ENCODE measurements around the gene ZC3HAV1.

Gene ZC3HAV1

DNA sequence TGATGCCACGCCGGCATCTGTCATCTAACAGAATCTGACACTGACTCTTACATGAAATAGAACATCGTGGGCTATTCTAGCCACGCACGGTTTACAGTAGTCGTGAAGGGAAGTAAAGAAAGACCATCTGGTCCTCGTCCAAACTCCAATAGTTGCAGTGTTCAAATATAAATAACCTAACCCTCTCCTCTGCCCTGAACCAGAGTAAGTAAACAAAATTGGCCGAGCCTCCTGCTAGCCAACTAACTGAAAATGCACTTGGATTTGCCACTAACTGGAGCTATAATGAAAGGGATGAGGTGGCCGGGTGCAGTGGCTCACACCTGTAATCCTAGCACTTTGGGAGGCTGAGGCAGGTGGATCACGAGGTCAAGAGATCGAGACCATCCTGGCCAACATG is 44.2 kb downstream of the ZC3HAV1 start:
- peaks cover 5 to 13% of the 10 kb centered on the region in 2 experiments for H3K36me3 ChIP-seq (ENCODE audit: control insufficient read depth in 1 of 2, insufficient read depth in 2 of 2, low read length in 2 of 2)
- peaks cover 3% of the 10 kb centered on the region for H3K9me3 ChIP-seq (ENCODE audit: insufficient read depth, low read depth, low read length)
- no peak overlapping the region for H2AK5ac ChIP-seq (ENCODE audit: low read length)
- no peak overlapping the region for H4K91ac ChIP-seq (ENCODE audit: low read depth, low read length)
- no peak overlapping the region for H3K27ac ChIP-seq (ENCODE audit: low read depth, low read length)
- no peak overlapping the region for H4K8ac ChIP-seq (ENCODE audit: low read depth, low read length)
- H3K23ac ChIP-seq (ENCODE audit: low read length), result no peak overlapping the region
- no peak overlapping the region for H3K9ac ChIP-seq (ENCODE audit: low read length)
- no CpG with 5 or more reads among the region's 11 CpGs for WGBS (ENCODE audit: extremely low coverage, insufficient coverage, insufficient read length)
- no peak overlapping the region for H2BK120ac ChIP-seq (ENCODE audit: insufficient read depth, low read length, poor library complexity)
- no peaks in the 10 kb centered on the region for H3K79me2 ChIP-seq (ENCODE audit: control insufficient read depth, insufficient read depth, low read length, poor library complexity)
- H3K4ac ChIP-seq (ENCODE audit: low read depth, low read length), result no peak overlapping the region
- H3K18ac ChIP-seq (ENCODE audit: low read length), result no peak overlapping the region
- no peaks in the 10 kb centered on the region for H3K27me3 ChIP-seq (ENCODE audit: insufficient read depth, low read length)
- no peak for DNase-seq
- H3K14ac ChIP-seq (ENCODE audit: low read length), result no peak overlapping the region
- H2BK5ac ChIP-seq (ENCODE audit: low read depth, low read length, poor library complexity), result no peak overlapping the region
- no peak overlapping the region for H4K12ac ChIP-seq (ENCODE audit: low read depth, low read length)
- no peak overlapping the region for H3K4me2 ChIP-seq (ENCODE audit: low read length)
- no peaks in the 10 kb centered on the region for H3K4me1 ChIP-seq (ENCODE audit: control insufficient read depth in 1 of 2, insufficient read depth in 2 of 2, low read length in 2 of 2)
- no peak overlapping the region for H3K4me3 ChIP-seq (ENCODE audit: low read depth, low read length)
- H3K79me1 ChIP-seq (ENCODE audit: low read length), result no peaks in the 10 kb centered on the region
- H2BK12ac ChIP-seq (ENCODE audit: low read length), result no peak overlapping the region
- H2AFZ ChIP-seq (ENCODE audit: insufficient read depth, low read length, poor library complexity), result no peak overlapping the region

DNA sequence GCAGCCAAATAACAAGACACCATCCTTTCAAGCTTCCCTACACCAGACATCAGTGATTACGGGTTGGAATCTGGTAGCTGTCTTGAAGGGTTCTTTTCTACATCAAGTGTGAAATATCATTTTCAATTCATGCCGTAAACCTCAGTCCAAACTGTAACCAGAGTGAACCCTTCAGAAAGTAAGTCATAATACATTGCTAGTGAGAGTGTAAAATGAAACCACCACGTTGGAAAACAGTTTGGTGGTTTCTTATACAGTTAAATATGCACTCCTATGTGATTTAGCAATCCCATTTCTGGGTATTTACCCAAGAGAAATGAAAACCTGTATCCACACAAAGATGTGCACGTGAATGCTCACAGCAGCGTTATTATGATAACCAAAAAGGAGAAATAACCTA is 48.1 kb downstream of the ZC3HAV1 start:
- no peaks in the 10 kb centered on the region for H3K4me1 ChIP-seq (ENCODE audit: control insufficient read depth in 1 of 2, insufficient read depth in 2 of 2, low read length in 2 of 2)
- no peak overlapping the region for H4K8ac ChIP-seq (ENCODE audit: low read depth, low read length)
- H3K14ac ChIP-seq (ENCODE audit: low read length), result no peak overlapping the region
- H3K9ac ChIP-seq (ENCODE audit: low read length), result no peak overlapping the region
- no peak overlapping the region for H3K4me2 ChIP-seq (ENCODE audit: low read length)
- H3K23ac ChIP-seq (ENCODE audit: low read length), result no peak overlapping the region
- H2BK5ac ChIP-seq (ENCODE audit: low read depth, low read length, poor library complexity), result no peak overlapping the region
- no peaks in the 10 kb centered on the region for H3K27me3 ChIP-seq (ENCODE audit: insufficient read depth, low read length)
- no peak overlapping the region for H2AK5ac ChIP-seq (ENCODE audit: low read length)
- no peaks in the 10 kb centered on the region for H3K79me2 ChIP-seq (ENCODE audit: control insufficient read depth, insufficient read depth, low read length, poor library complexity)
- H4K12ac ChIP-seq (ENCODE audit: low read depth, low read length), result no peak overlapping the region
- peaks cover 6 to 7% of the 10 kb centered on the region in 2 experiments for H3K36me3 ChIP-seq (ENCODE audit: control insufficient read depth in 1 of 2, insufficient read depth in 2 of 2, low read length in 2 of 2)
- no peak overlapping the region for H3K4ac ChIP-seq (ENCODE audit: low read depth, low read length)
- WGBS (ENCODE audit: extremely low coverage, insufficient coverage, insufficient read length), result no CpG with 5 or more reads among the region's 5 CpGs
- no peak overlapping the region for H4K91ac ChIP-seq (ENCODE audit: low read depth, low read length)
- DNase-seq, result no peak
- H3K18ac ChIP-seq (ENCODE audit: low read length), result no peak overlapping the region
- H2BK12ac ChIP-seq (ENCODE audit: low read length), result no peak overlapping the region
- H2BK120ac ChIP-seq (ENCODE audit: insufficient read depth, low read length, poor library complexity), result no peak overlapping the region
- no peaks in the 10 kb centered on the region for H3K9me3 ChIP-seq (ENCODE audit: insufficient read depth, low read depth, low read length)
- H2AFZ ChIP-seq (ENCODE audit: insufficient read depth, low read length, poor library complexity), result no peak overlapping the region
- H3K27ac ChIP-seq (ENCODE audit: low read depth, low read length), result no peak overlapping the region
- no peak overlapping the region for H3K4me3 ChIP-seq (ENCODE audit: low read depth, low read length)
- H3K79me1 ChIP-seq (ENCODE audit: low read length), result no peaks in the 10 kb centered on the region

DNA sequence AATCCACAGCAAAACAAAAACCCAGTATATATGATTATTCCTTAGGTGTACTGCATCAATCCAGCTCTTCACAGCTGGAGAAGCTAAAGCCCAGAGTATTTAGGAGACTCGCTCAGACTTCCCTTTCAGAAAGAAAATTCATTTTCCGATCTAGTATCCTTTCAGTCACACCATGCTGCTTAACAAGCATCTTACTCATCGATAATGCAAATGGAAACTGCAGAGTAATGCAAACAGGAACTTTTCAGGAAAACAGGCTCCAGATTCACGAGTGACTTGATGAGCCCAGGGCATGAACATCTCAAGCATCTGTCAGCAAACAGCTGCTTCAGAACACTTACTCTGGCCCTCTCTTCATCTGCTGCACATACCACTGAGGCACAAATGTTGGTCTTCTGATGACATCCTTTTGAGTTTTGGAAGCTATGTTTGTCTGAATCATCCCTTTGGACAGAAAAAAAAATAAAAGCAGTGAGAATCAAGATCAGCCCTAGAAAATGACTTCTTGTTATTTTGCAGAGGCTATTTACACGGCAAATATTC is 48.8 kb downstream of the ZC3HAV1 start:
- H2AK5ac ChIP-seq (ENCODE audit: low read length), result no peak overlapping the region
- H3K23ac ChIP-seq (ENCODE audit: low read length), result no peak overlapping the region
- H3K27me3 ChIP-seq (ENCODE audit: insufficient read depth, low read length), result no peaks in the 10 kb centered on the region
- no peak overlapping the region for H3K4me2 ChIP-seq (ENCODE audit: low read length)
- no peaks in the 10 kb centered on the region for H3K79me1 ChIP-seq (ENCODE audit: low read length)
- H3K4me3 ChIP-seq (ENCODE audit: low read depth, low read length), result no peak overlapping the region
- H3K14ac ChIP-seq (ENCODE audit: low read length), result no peak overlapping the region
- no peaks in the 10 kb centered on the region for H3K9me3 ChIP-seq (ENCODE audit: insufficient read depth, low read depth, low read length)
- H2AFZ ChIP-seq (ENCODE audit: insufficient read depth, low read length, poor library complexity), result no peak overlapping the region
- no peaks in the 10 kb centered on the region for H3K79me2 ChIP-seq (ENCODE audit: control insufficient read depth, insufficient read depth, low read length, poor library complexity)
- H3K4me1 ChIP-seq (ENCODE audit: control insufficient read depth in 1 of 2, insufficient read depth in 2 of 2, low read length in 2 of 2), result no peaks in the 10 kb centered on the region
- H2BK120ac ChIP-seq (ENCODE audit: insufficient read depth, low read length, poor library complexity), result no peak overlapping the region
- H2BK5ac ChIP-seq (ENCODE audit: low read depth, low read length, poor library complexity), result no peak overlapping the region
- no peak overlapping the region for H3K18ac ChIP-seq (ENCODE audit: low read length)
- no peak overlapping the region for H3K4ac ChIP-seq (ENCODE audit: low read depth, low read length)
- no peak overlapping the region for H3K27ac ChIP-seq (ENCODE audit: low read depth, low read length)
- no peak overlapping the region for H2BK12ac ChIP-seq (ENCODE audit: low read length)
- peaks cover 6 to 7% of the 10 kb centered on the region in 2 experiments for H3K36me3 ChIP-seq (ENCODE audit: control insufficient read depth in 1 of 2, insufficient read depth in 2 of 2, low read length in 2 of 2)
- H3K9ac ChIP-seq (ENCODE audit: low read length), result no peak overlapping the region
- no peak overlapping the region for H4K12ac ChIP-seq (ENCODE audit: low read depth, low read length)
- DNase-seq, result no peak
- no peak overlapping the region for H4K8ac ChIP-seq (ENCODE audit: low read depth, low read length)
- no CpG with 5 or more reads among the region's 5 CpGs for WGBS (ENCODE audit: extremely low coverage, insufficient coverage, insufficient read length)
- H4K91ac ChIP-seq (ENCODE audit: low read depth, low read length), result no peak overlapping the region

DNA sequence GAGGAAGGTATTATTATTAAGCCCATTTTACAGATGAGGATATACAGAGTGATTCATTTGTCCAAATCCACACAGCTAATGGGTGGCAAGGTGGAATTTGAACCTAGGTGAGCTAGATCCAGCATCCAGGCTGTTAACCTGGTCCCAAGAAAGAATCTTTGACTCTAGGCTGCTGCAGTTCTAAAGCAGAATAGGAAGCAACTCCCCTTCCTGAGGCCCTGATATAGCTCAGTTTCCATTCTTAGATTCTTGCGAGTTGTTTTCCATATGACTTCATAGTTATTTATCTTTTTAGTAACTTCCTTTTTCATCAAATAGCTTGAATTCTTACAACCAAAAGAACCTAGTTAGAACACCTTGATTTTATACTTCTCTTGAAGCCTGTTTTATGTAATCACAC is 49.6 kb downstream of the ZC3HAV1 start:
- no peaks in the 10 kb centered on the region for H3K4me1 ChIP-seq (ENCODE audit: control insufficient read depth in 1 of 2, insufficient read depth in 2 of 2, low read length in 2 of 2)
- no peaks in the 10 kb centered on the region for H3K79me2 ChIP-seq (ENCODE audit: control insufficient read depth, insufficient read depth, low read length, poor library complexity)
- WGBS (ENCODE audit: extremely low coverage, insufficient coverage, insufficient read length), result no CpG with 5 or more reads among the region's 1 CpG

More for the DNA sequence above, 49.6 kb downstream of the ZC3HAV1 start:
- H3K14ac ChIP-seq (ENCODE audit: low read length), result no peak overlapping the region
- no peak overlapping the region for H2BK120ac ChIP-seq (ENCODE audit: insufficient read depth, low read length, poor library complexity)
- no peak overlapping the region for H3K4me3 ChIP-seq (ENCODE audit: low read depth, low read length)
- H2BK5ac ChIP-seq (ENCODE audit: low read depth, low read length, poor library complexity), result no peak overlapping the region
- H3K4ac ChIP-seq (ENCODE audit: low read depth, low read length), result no peak overlapping the region
- H4K12ac ChIP-seq (ENCODE audit: low read depth, low read length), result no peak overlapping the region
- H4K8ac ChIP-seq (ENCODE audit: low read depth, low read length), result no peak overlapping the region
- H3K4me2 ChIP-seq (ENCODE audit: low read length), result no peak overlapping the region
- no peaks in the 10 kb centered on the region for H3K9me3 ChIP-seq (ENCODE audit: insufficient read depth, low read depth, low read length)
- no peak overlapping the region for H3K23ac ChIP-seq (ENCODE audit: low read length)
- H3K36me3 ChIP-seq (ENCODE audit: control insufficient read depth in 1 of 2, insufficient read depth in 2 of 2, low read length in 2 of 2), result peaks cover 6 to 7% of the 10 kb centered on the region in 2 experiments
- no peak overlapping the region for H2AK5ac ChIP-seq (ENCODE audit: low read length)
- H2BK12ac ChIP-seq (ENCODE audit: low read length), result no peak overlapping the region
- H3K27me3 ChIP-seq (ENCODE audit: insufficient read depth, low read length), result no peaks in the 10 kb centered on the region
- H3K9ac ChIP-seq (ENCODE audit: low read length), result no peak overlapping the region
- H3K79me1 ChIP-seq (ENCODE audit: low read length), result no peaks in the 10 kb centered on the region
- H3K27ac ChIP-seq (ENCODE audit: low read depth, low read length), result no peak overlapping the region
- no peak overlapping the region for H2AFZ ChIP-seq (ENCODE audit: insufficient read depth, low read length, poor library complexity)
- H3K18ac ChIP-seq (ENCODE audit: low read length), result no peak overlapping the region
- DNase-seq, result no peak
- H4K91ac ChIP-seq (ENCODE audit: low read depth, low read length), result no peak overlapping the region

All from trophoblast cell (in vitro differentiated cells and primary cell).